Heart right ventricle (tissue), 16 donors: ENCODE measurements around the gene CCDC51. TPM values are rescaled to one million over a fixed set of nuclear protein-coding genes. Genes with fewer than 3 reads are reported as not detected.

Experiments used
- ATAC-seq, 8 donors: fragments of 200-7000 bp; cut with Tn5 transposase; one replicate each; pipeline ENCODE4 v1.9.1; 2020; ENCODE audit warnings: mild to moderate bottlenecking in 8 of 8, moderate library complexity in 8 of 8, moderate number of reproducible peaks in 1 of 8
- DNase-seq, 2 donors: peaks; one replicate each; pipeline ENCODE4 v3.0.0-alpha.2; 2020
- H3K27ac ChIP-seq, 10 donors: fragments of 200-600 bp; sonication (generic) in 2 of 10; one replicate each; pipeline versions ENCODE4 v1.5.0 to v1.8.0; 2020 to 2022; ENCODE audit warnings: mild to moderate bottlenecking in 3 of 10
- H3K27me3 ChIP-seq, 7 donors: fragments of 200-600 bp; one replicate each; pipeline ENCODE4 v1.8.0; 2021 to 2022; ENCODE audit warnings: mild to moderate bottlenecking in 2 of 7
- H3K36me3 ChIP-seq, 9 donors: fragments of 200-600 bp; sonication (generic) in 1 of 9; one replicate each; pipeline versions ENCODE4 v1.5.0 to v1.8.0; 2020 to 2022; ENCODE audit warnings: mild to moderate bottlenecking in 2 of 9
- H3K4me1 ChIP-seq, 9 donors: fragments of 200-600 bp; sonication (generic) in 1 of 9; one replicate each; pipeline versions ENCODE4 v1.5.0 to v1.8.0; 2020 to 2022; ENCODE audit warnings: mild to moderate bottlenecking in 4 of 9
- H3K4me3 ChIP-seq, 10 donors: fragments of 200-600 bp; sonication (generic) in 2 of 10; one replicate each; pipeline versions ENCODE4 v1.5.0 to v1.8.0; 2020 to 2022; ENCODE audit warnings: mild to moderate bottlenecking in 7 of 10, moderate library complexity in 2 of 10
- H3K9me3 ChIP-seq, 11 donors: fragments of 200-600 bp in 10 of 11; sonication (generic) in 2 of 11; one replicate each; pipeline versions ENCODE4 v1.5.0 to v1.8.0; 2013 to 2022; ENCODE audit warnings: mild to moderate bottlenecking in 2 of 11, control low read depth in 1 of 11, moderate library complexity in 1 of 11
- WGBS, 2 donors: extraction: QIAGEN DNeasy Blood & Tissue Kit; methylation state at CpG; one replicate each; pipeline ENCODE4 v1.1.7; 2013; ENCODE audit warnings: inconsistent platforms in 1 of 2; 5-methylcytosine and 5-hydroxymethylcytosine counted together
- intact Hi-C, 10 donors: fragments of 100-400 bp; cut with DNase I; formaldehyde crosslinking; loops; one replicate each; pipeline versions ENCODE4 v1.11.1 to v1.14.2; 2022
- polyA plus RNA-seq, 2 donors: library from polyadenylated mRNA; stranded (reverse); fragments of 200-250 nt; gene quantifications; one replicate each; pipeline ENCODE4 v1.2.3, GENCODE V29; 2013
- total RNA-seq, 10 donors: library from RNA; stranded (reverse); fragmentation: NEBNext Ultra II Directional in 3 of 10; extraction: Animal tissue kit (Norgen Biotek cat#: 25700) in 3 of 10; gene quantifications; one replicate each; pipeline versions ENCODE4 v1.2.1 to v1.2.4, GENCODE V29; 2021 to 2023
- TF ChIP-seq, protein P1 (sequence below), 9 donors: fragments of 200-600 bp; sonication (generic) in 2 of 9; IDR thresholded peaks; one replicate each; pipeline versions ENCODE4 v1.5.0 to v1.8.0; 2021 to 2022; ENCODE audit warnings: antibody characterized with exemption in 9 of 9, mild to moderate bottlenecking in 5 of 9, moderate library complexity in 1 of 9
- donor health status: Arrhythmogenic right ventricular cardiomyopathy.
- donor health status: ischemic (EF 13 %, LVEDD 7.1; RV severe dilation, severe dysfunction).
- donor health status: healthy with polysubstance abuse.
- donor health status: DM: no; HTN: yes; CAD: no.
- donor health status: DM: no; HTN: no; CAD: no.
- donor health status: ischemic (EF 25% LVEDD 6.9; RV normal size, moderate dysfunction).
- donor health status: ischemic (EF 25% LVEDD 5.7; RV mildly dilated, moderate dysfunction).
- donor health status: healthy.
- donor health status: DM: yes; HTN: yes; CAD: no.
- donor health status: Ischemic cardiomyopathy.
- donor health status: ischemic (EF 35%, LVEDD 5.7; RV mildly dilated, moderate dysfunction).
- donor health status: nonischemic (EF 11% LVEDD 7.7; RV severe dilation, severe dysfunction).
- donor health status: DM: yes; HTN: yes; CAD: no.
- donor health status: PGD.
- donor health status: ischemic (EF 29% LVEDD 5.4; RV normal size, mild dysfunction).
- donor health status: nonischemic (EF 23%, LVEDD 6.1; RV moderate dilation, normal function).

The CCDC51 gene
- total and polyA plus RNA-seq, 12 donors: 4.7 to 14.3 (median 11.5) TPM

DNA sequence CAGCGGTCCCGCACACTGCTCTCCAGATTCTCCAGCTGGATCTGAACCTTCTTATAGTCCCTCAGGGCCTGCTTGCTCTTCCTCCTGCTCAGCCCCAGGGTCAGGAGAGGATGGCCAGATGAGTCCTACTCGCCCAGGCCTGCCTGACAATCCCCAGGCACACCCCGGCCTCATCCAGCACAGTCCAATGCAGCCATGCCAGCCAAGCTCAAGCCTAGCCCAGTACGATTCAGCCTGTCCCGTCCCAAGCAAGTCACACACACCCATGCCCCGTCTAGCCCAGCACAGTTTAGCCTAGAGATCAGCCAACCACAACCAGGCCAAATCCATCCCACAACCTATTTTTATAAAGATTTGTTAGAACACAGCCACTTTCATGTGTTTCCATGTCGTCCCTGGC is 26.8 kb downstream of the CCDC51 start:
- WGBS, 2 donors: 91 to 93% methylated on average over 8 of the region's 8 CpGs
- ATAC-seq (no peak), DNase-seq (no peak)
- Histone ChIP-seq H3K4me1 (no peaks in the 10 kb centered on the region), H3K27me3 (no peaks in the 10 kb centered on the region), H3K27ac (no peak overlapping the region), H3K9me3 (no peaks in the 10 kb centered on the region), H3K4me3 (no peak overlapping the region), H3K36me3 (peaks cover 0 to 100% (median 40%) of the 10 kb centered on the region in 9 donors)
- TF ChIP-seq, protein P1, sequence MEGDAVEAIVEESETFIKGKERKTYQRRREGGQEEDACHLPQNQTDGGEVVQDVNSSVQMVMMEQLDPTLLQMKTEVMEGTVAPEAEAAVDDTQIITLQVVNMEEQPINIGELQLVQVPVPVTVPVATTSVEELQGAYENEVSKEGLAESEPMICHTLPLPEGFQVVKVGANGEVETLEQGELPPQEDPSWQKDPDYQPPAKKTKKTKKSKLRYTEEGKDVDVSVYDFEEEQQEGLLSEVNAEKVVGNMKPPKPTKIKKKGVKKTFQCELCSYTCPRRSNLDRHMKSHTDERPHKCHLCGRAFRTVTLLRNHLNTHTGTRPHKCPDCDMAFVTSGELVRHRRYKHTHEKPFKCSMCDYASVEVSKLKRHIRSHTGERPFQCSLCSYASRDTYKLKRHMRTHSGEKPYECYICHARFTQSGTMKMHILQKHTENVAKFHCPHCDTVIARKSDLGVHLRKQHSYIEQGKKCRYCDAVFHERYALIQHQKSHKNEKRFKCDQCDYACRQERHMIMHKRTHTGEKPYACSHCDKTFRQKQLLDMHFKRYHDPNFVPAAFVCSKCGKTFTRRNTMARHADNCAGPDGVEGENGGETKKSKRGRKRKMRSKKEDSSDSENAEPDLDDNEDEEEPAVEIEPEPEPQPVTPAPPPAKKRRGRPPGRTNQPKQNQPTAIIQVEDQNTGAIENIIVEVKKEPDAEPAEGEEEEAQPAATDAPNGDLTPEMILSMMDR (IDR thresholded peaks at IDR 0.05): no peak
- intact Hi-C loops: no loop called here

DNA sequence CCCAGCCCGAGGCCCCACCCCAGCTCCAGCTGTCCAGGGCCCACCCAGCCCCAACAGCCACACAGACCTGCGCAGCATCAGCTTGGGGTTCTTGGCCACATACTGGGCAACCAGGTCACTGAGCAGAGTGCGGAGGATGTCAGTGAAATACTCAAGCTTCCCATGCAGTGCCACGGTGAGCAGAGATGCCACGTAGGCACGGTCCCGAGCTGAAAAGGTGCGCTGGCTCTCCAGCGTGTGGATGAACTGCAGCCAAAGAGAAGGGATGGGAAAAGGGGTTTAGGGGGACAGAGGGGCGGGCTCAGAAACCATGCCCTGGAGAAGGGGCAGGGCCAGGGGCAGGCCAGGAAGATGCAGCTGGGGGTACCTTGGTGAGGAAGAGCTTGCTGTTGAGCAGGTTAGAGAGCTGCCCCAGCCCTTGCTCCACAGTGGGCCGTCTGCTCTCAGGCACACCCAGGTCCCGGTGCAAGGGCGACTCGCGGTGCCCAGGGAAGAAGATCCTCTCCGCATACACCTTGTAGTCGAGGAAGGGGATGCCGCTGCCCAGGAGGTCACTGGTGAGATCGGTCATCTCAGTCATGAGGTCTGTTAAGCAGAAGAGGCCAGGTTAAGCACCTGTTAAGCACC is 27.4 kb downstream of the CCDC51 start:
- WGBS, 2 donors: 94 to 95% methylated on average over 19 of the region's 19 CpGs
- Histone ChIP-seq H3K27ac (no peak overlapping the region), H3K27me3 (no peaks in the 10 kb centered on the region), H3K9me3 (no peaks in the 10 kb centered on the region), H3K4me3 (no peak overlapping the region), H3K36me3 (peaks cover 0 to 100% (median 34%) of the 10 kb centered on the region in 9 donors), H3K4me1 (no peaks in the 10 kb centered on the region)
- intact Hi-C loops: no loop called here
- ATAC-seq (no peak), DNase-seq (no peak)
- TF ChIP-seq, protein P1 (IDR thresholded peaks at IDR 0.05): no peak

DNA sequence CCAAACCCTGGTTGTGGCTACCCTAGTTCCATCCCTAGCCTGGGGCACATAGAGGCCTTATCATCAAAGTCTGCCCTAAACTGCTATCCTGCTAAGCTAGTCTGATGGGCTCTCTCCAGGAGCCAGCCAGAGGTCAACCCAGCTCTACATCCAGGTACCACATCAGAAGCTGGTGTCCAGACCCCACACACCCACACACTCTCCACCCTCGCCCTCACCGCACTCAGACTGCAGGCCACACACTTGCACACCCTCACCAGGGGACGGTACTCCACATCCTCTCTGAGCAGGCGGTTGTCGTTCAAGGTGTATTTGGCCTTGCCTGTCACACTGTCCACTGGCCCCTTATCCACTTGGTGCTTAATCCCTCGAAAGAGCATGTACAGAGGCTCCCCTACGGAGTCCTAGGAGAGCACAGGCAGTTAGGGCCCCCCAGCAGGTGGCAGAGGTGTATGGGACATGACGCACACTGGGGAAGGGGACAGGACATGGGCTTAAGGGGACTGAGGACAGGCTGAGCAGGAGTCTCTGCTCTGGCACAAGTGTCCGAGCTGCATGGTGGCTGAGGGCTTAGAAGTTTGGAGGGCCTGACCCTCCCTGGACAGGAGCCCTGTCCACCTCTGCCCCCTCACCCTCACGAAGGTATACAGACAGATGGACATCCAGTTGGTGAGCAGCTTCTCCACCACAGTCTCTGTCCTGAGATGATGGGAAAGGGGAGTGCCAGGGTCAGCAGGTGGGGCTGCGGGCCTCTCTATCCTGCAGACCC is 28.1 kb downstream of the CCDC51 start:
- intact Hi-C loops: no loop called here
- peaks cover 0 to 100% (median 29%) of the 10 kb centered on the region in 9 donors for H3K36me3 ChIP-seq
- no peak for ATAC-seq
- no peaks in the 10 kb centered on the region for H3K4me1 ChIP-seq
- H3K9me3 ChIP-seq: no peaks in the 10 kb centered on the region
- WGBS, 2 donors: 94 to 96% methylated on average over 11 of the region's 11 CpGs
- TF ChIP-seq, protein P1 (IDR thresholded peaks at IDR 0.05): no peak
- H3K27me3 ChIP-seq: no peaks in the 10 kb centered on the region
- no peak overlapping the region for H3K4me3 ChIP-seq
- DNase-seq: no peak
- no peak overlapping the region for H3K27ac ChIP-seq

DNA sequence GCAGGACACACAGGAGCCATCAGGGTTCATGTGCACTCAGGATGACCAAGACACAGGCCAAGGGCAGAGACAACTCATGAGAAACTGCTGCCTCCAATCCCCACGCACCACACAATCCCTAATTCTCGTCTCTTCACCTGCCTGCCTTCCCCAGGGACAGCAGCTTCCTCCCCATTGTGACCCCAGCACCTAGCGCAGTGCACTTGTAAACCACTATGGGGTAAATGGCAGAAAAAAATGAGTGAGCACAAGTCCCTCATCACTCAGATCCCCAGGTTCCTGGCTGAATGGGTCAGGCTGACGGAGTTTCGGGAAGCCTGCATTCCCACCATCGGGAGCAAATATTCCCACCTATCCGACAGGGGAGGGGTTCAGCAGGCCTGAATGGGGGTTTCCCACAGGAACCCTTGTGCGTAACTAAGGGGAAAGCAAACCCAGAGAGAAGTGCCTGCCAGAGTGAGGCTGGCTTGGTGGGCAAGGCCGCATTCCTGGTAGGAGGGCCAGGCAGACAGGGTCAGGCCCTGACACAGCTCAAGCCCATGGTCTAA is 28.8 kb downstream of the CCDC51 start:
- no peak overlapping the region for H3K27ac ChIP-seq
- ATAC-seq (no peak), DNase-seq (no peak)
- 93 to 94% methylated on average over 9 of the region's 9 CpGs for WGBS, 2 donors
- H3K9me3 ChIP-seq: no peaks in the 10 kb centered on the region
- H3K27me3 ChIP-seq: no peaks in the 10 kb centered on the region
- intact Hi-C loops: no loop called here
- H3K36me3 ChIP-seq: peaks cover 0 to 100% (median 33%) of the 10 kb centered on the region in 9 donors
- H3K4me1 ChIP-seq: no peaks in the 10 kb centered on the region
- H3K4me3 ChIP-seq: no peak overlapping the region
- TF ChIP-seq, protein P1 (IDR thresholded peaks at IDR 0.05): no peak
